ENCODE measurements around the gene BCL2L12. TPM values are rescaled to one million over a fixed set of nuclear protein-coding genes. Genes with fewer than 3 reads are reported as not detected.
"Not testable (repeated sequence)": the region's sequence is repeated elsewhere in the genome, so short reads cannot be mapped to it uniquely, and the experiment has no call there.

BCL2L12 gene
- total RNA-seq, 1 experiment from 2014 or later, result 16.4 TPM

DNA sequence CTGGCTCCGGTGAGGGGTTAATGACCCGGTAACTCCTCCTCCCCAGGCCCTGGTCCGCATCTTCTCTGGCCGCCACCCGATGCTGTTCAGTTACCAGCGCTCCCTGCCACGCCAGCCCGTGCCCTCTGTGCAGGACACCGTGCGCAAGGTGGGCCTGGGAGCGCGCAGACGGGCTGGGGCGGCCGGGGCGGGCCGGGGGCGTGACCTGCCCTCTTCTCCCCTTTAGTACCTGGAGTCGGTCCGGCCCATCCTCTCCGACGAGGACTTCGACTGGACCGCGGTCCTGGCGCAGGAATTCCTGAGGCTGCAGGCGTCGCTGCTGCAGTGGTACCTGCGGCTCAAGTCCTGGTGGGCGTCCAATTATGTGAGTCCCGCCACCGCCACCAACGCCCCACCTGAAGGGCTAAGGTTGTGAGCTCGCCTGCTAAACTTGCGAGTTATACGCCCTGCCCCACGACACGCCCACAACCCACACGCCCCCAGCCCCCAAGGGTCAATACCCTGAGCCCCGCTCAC lies 35.6 kb downstream of the BCL2L12 start:
- no peak for DNase-seq (ENCODE audit: extremely low read depth, low read depth)

GRCh38 chr19:49704888-49705642 lies 39.3 kb downstream of the BCL2L12 start:
- no peak for DNase-seq (ENCODE audit: extremely low read depth, low read depth)

DNA sequence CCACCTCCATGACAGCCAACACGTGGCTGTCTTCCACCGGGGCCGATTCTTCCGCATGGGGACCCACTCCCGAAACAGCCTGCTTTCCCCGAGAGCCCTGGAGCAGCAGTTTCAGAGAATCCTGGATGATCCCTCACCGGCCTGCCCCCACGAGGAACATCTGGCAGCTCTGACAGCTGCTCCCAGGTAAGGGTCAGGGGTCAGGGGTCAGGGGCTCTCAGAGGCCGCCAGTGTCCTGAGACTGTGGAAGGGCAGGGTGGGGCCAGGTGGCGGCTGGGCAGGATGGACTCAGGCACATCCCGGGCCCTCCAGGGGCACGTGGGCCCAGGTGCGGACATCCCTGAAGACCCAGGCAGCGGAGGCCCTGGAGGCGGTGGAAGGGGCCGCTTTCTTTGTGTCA lies 40.2 kb downstream of the BCL2L12 start:
- DNase-seq (ENCODE audit: extremely low read depth, low read depth), result no peak

GRCh38 chr19:49710372-49710951 lies 44.7 kb downstream of the BCL2L12 start:
- no peak for DNase-seq (ENCODE audit: extremely low read depth, low read depth)

DNA sequence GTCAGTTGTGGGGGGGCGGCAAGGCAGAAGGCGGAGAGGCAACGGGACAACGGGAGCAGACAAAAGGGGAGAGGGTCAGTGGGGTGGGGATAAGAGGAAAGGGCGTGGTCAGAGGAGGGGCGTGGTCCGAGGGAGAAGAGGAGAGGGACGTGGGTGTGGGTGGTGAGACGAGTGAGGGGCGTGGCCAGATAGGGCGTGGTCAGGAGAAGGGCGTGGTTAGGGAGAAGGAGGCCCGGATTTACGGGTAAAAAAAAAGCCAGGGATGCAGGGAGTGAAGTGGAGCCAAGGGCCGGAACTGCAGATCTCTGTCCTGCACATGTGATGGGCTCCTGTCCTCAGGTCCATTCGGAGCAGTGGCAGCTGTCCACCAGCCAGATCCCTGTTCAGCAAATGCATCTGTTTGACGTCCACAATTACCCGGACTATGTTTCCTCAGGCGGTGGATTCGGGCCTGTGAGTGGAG lies 46.7 kb downstream of the BCL2L12 start:
- DNase-seq (ENCODE audit: extremely low read depth, low read depth), result peak; percentile 72

GRCh38 chr19:49713236-49713845 lies 47.6 kb downstream of the BCL2L12 start:
- DNase-seq (ENCODE audit: extremely low read depth, low read depth), result no peak

GRCh38 chr19:49716154-49716553 lies 50.4 kb downstream of the BCL2L12 start:
- DNase-seq (ENCODE audit: extremely low read depth, low read depth), result no peak

DNA sequence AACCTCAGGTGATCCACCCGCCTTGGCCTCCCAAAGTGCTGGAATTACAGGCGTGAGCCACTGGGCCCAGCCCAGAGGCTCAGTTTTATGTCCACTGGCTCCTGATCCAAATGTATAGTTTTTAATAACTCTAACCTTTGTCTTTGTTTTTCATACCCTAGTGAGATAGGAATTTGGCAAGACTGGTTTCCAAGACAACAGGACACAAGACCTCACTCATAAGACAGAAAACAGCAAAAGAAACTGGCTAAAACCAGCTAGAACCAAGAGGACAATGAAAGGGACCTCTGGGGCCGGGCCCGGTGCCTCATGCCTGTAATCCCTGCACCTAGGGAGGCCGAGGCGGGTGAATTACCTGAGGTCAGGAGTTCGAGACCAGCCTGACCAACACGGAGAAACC lies 52.8 kb downstream of the BCL2L12 start:
- DNase-seq (ENCODE audit: extremely low read depth, low read depth), result no peak

GRCh38 chr19:49718991-49719390 lies 53.3 kb downstream of the BCL2L12 start:
- DNase-seq (ENCODE audit: extremely low read depth, low read depth), result no peak

GRCh38 chr19:49719420-49719819 lies 53.7 kb downstream of the BCL2L12 start:
- DNase-seq (ENCODE audit: extremely low read depth, low read depth), result not testable (repeated sequence)

Small RNA genes within 50 kb of the gene (small RNA-seq; reads per million reads assigned to genes)
- gene MIR5088, result 0 to 0.23 reads per million in 2 experiments

Other genes starting within 250 kb of the BCL2L12 start
- gene PTH2, start 242.5 kb upstream of the BCL2L12 start, total RNA-seq (2014; rRNA removed; shearing (Covaris generic)), result not detected in 2 replicates
- gene GFY, start 240.5 kb upstream of the BCL2L12 start, total RNA-seq (2014; rRNA removed; shearing (Covaris generic)), result not detected in 2 replicates
- 0.17 TPM in 1 of 2 replicates, not detected in the other for gene SLC17A7, start 224.4 kb upstream of the BCL2L12 start, total RNA-seq (2014; rRNA removed; shearing (Covaris generic))
- gene PIH1D1, start 214.1 kb upstream of the BCL2L12 start, total RNA-seq (2014; rRNA removed; shearing (Covaris generic)), result 48.5 and 69.4 TPM in 2 replicates
- gene ALDH16A1, start 212.7 kb upstream of the BCL2L12 start, total RNA-seq (2014; rRNA removed; shearing (Covaris generic)), result 24.7 and 32.4 TPM in 2 replicates
- gene FLT3LG, start 191.7 kb upstream of the BCL2L12 start, total RNA-seq (2014; rRNA removed; shearing (Covaris generic)), result 0.12 and 0.35 TPM in 2 replicates
- gene RPL13A, start 178.3 kb upstream of the BCL2L12 start, total RNA-seq (2014; rRNA removed; shearing (Covaris generic)), result 3,401 and 3,992 TPM in 2 replicates
- gene RPS11, start 169.5 kb upstream of the BCL2L12 start, total RNA-seq (2014; rRNA removed; shearing (Covaris generic)), result 2,280 and 2,727 TPM in 2 replicates
- 0.77 TPM in 1 of 2 replicates, not detected in the other for gene FCGRT, start 153.3 kb upstream of the BCL2L12 start, total RNA-seq (2014; rRNA removed; shearing (Covaris generic))
- gene RCN3, start 137.9 kb upstream of the BCL2L12 start, total RNA-seq (2014; rRNA removed; shearing (Covaris generic)), result 3.1 and 5.6 TPM in 2 replicates
- gene NOSIP, start 85.4 kb upstream of the BCL2L12 start, total RNA-seq (2014; rRNA removed; shearing (Covaris generic)), result 21.8 and 31.8 TPM in 2 replicates
- 0.14 TPM in 1 of 2 replicates, not detected in the other for gene PRRG2, start 84.6 kb upstream of the BCL2L12 start, total RNA-seq (2014; rRNA removed; shearing (Covaris generic))
- 2.1 and 3.0 TPM in 2 replicates for gene PRR12, start 74.8 kb upstream of the BCL2L12 start, total RNA-seq (2014; rRNA removed; shearing (Covaris generic))
- gene RRAS, start 25.8 kb upstream of the BCL2L12 start, total RNA-seq (2014; rRNA removed; shearing (Covaris generic)), result 17.2 and 19.6 TPM in 2 replicates
- gene SCAF1, start 23.7 kb upstream of the BCL2L12 start, total RNA-seq (2014; rRNA removed; shearing (Covaris generic)), result 8.3 and 12.3 TPM in 2 replicates
- gene IRF3, start 76 bp upstream of the BCL2L12 start, total RNA-seq (2014; rRNA removed; shearing (Covaris generic)), result 36.5 and 38.0 TPM in 2 replicates
- gene PRMT1, start 11.3 kb downstream of the BCL2L12 start, total RNA-seq (2014; rRNA removed; shearing (Covaris generic)), result 228 and 254 TPM in 2 replicates
- 3.1 and 3.2 TPM in 2 replicates for gene ADM5, start 23.7 kb downstream of the BCL2L12 start, total RNA-seq (2014; rRNA removed; shearing (Covaris generic))
- 1.7 and 2.2 TPM in 2 replicates for gene CPT1C, start 25.2 kb downstream of the BCL2L12 start, total RNA-seq (2014; rRNA removed; shearing (Covaris generic))
- gene TSKS, start 97.4 kb downstream of the BCL2L12 start, total RNA-seq (2014; rRNA removed; shearing (Covaris generic)), result not detected in 2 replicates
- 25.6 and 29.1 TPM in 2 replicates for gene AP2A1, start 101.1 kb downstream of the BCL2L12 start, total RNA-seq (2014; rRNA removed; shearing (Covaris generic))
- gene FUZ, start 147.4 kb downstream of the BCL2L12 start, total RNA-seq (2014; rRNA removed; shearing (Covaris generic)), result 0.14 and 1.0 TPM in 2 replicates
- 12.5 and 13.4 TPM in 2 replicates for gene MED25, start 152.4 kb downstream of the BCL2L12 start, total RNA-seq (2014; rRNA removed; shearing (Covaris generic))
- gene PTOV1, start 185.2 kb downstream of the BCL2L12 start, total RNA-seq (2014; rRNA removed; shearing (Covaris generic)), result 24.9 and 25.8 TPM in 2 replicates
- gene PNKP, start 201.6 kb downstream of the BCL2L12 start, total RNA-seq (2014; rRNA removed; shearing (Covaris generic)), result 22.3 and 31.4 TPM in 2 replicates
- gene AKT1S1, start 211.4 kb downstream of the BCL2L12 start, total RNA-seq (2014; rRNA removed; shearing (Covaris generic)), result 16.2 and 17.0 TPM in 2 replicates
- 6.9 and 9.5 TPM in 2 replicates for gene TBC1D17, start 211.8 kb downstream of the BCL2L12 start, total RNA-seq (2014; rRNA removed; shearing (Covaris generic))
- gene IL4I1, start 231.0 kb downstream of the BCL2L12 start, total RNA-seq (2014; rRNA removed; shearing (Covaris generic)), result not detected in 2 replicates